Lower leg skin (tissue), 4 donors: ENCODE results near the gene CLTA. TPM values are rescaled to one million over a fixed set of nuclear protein-coding genes. Genes with fewer than 3 reads are reported as not detected.

Experiments used
- DNase-seq, 2 donors: peaks; one replicate each; pipeline ENCODE4 v3.0.0-alpha.2; 2019; ENCODE audit warnings: low spot score in 2 of 2
- H3K4me3 ChIP-seq: fragments of 200-600 bp; sonication (generic); 2 replicates; pipeline ENCODE4 v1.5.1; 2017; ENCODE audit warnings: mild to moderate bottlenecking, low read depth; ENCODE audit not compliant: poor library complexity, severe bottlenecking
- CTCF ChIP-seq, 3 donors: fragments of 450-650 bp; IDR thresholded peaks; one replicate each; pipeline ENCODE4 v1.5.1; 2016; ENCODE audit warnings: antibody characterized with exemption in 3 of 3, mild to moderate bottlenecking in 3 of 3, moderate library complexity in 2 of 3
- POLR2A ChIP-seq, 2 donors: fragments of 450-650 bp; IDR thresholded peaks; one replicate each; pipeline ENCODE4 v1.6.1; 2016 to 2017; ENCODE audit warnings: antibody characterized with exemption in 2 of 2, mild to moderate bottlenecking in 1 of 2, moderate library complexity in 1 of 2
- whole genome bisulfite sequencing, 2 donors: methylation state at CpG; one replicate each; pipeline ENCODE4 v1.1.5; 2018; 5-methylcytosine and 5-hydroxymethylcytosine counted together
- intact Hi-C: fragments of 100-400 bp; cut with DNase I; formaldehyde crosslinking; loops from one replicate; pipeline ENCODE4 v1.15.0; 2023; ENCODE audit warnings: low total_unique reads
- total RNA-seq, 4 donors: library from RNA; depleted of rRNA; stranded (reverse); fragments of >200 nt; gene quantifications; one replicate each; pipeline ENCODE4 v1.1.0, GENCODE V29; 2016

CLTA gene
- total RNA-seq, 4 donors from 2014 or later: 162 to 240 (median 213) TPM

- TF ChIP-seq POLR2A (IDR thresholded peaks at IDR 0.05) (no peak), CTCF (IDR thresholded peaks at IDR 0.05) (no peak)
- DNase-seq: no peak
- intact Hi-C loops: no loop called here
- no peak overlapping the region for H3K4me3 ChIP-seq
These were observed 3.3 kb upstream of the CLTA start for GRCh38 chr9:36187414-36187813.

- no peak overlapping the region for H3K4me3 ChIP-seq
- no peak for DNase-seq
- intact Hi-C loops: no loop called here
- WGBS, 2 donors: 90 to 94% methylated on average over 5 of the region's 5 CpGs
- TF ChIP-seq CTCF (IDR thresholded peaks at IDR 0.05): no peak
- TF ChIP-seq POLR2A (IDR thresholded peaks at IDR 0.05): no peak
These were observed 2.5 kb upstream of the CLTA start for GRCh38 chr9:36188212-36188611.

- no peak for DNase-seq
- H3K4me3 ChIP-seq: no peak overlapping the region
- TF ChIP-seq POLR2A (IDR thresholded peaks at IDR 0.05) (no peak), CTCF (IDR thresholded peaks at IDR 0.05) (no peak)
- intact Hi-C loops: no loop called here
- 6 to 12% methylated on average over 9 of the region's 9 CpGs for WGBS, 2 donors
These were observed 745 bp upstream of the CLTA start for GRCh38 chr9:36189976-36190375.

- WGBS, 2 donors: 0% methylated on average over 15 to 18 of the region's 18 CpGs
- intact Hi-C loops: no loop called here
These were observed 547 bp downstream of the CLTA start for GRCh38 chr9:36191290-36191645.

GRCh38 chr9:36191686-36192085, 965 bp downstream of the CLTA start:
- peak overlapping the region; percentile 96 for H3K4me3 ChIP-seq
- intact Hi-C loops: no loop called here
- no peak for DNase-seq
- 0% methylated on average over 7 of the region's 7 CpGs for WGBS, 2 donors
- TF ChIP-seq POLR2A (IDR thresholded peaks at IDR 0.05) (no peak), CTCF (IDR thresholded peaks at IDR 0.05) (no peak)

More at GRCh38 chr9:36191290-36191645, 547 bp downstream of the CLTA start:
- peak overlapping the region; percentile 96 for H3K4me3 ChIP-seq
- peak in 1 of 2 donors; percentile 90 for DNase-seq
- TF ChIP-seq CTCF (IDR thresholded peaks at IDR 0.05): no peak
- TF ChIP-seq POLR2A (IDR thresholded peaks at IDR 0.05): no peak

GRCh38 chr9:36192196-36192595, 1.5 kb downstream of the CLTA start:
- intact Hi-C loops: no loop called here
- peak overlapping the region; percentile 96 for H3K4me3 ChIP-seq
- DNase-seq: no peak
- TF ChIP-seq CTCF (IDR thresholded peaks at IDR 0.05) (no peak), POLR2A (IDR thresholded peaks at IDR 0.05) (no peak)
- WGBS, 2 donors: 61 to 68% methylated on average over 4 of the region's 4 CpGs
